Activated T-helper 2 cell treated with anti-CD3 and anti-CD28 coated beads, Interferon-gamma antibody, Interleukin-2, Interleukin-4, amounts not matched to agents 10 μg/mL and 5 μg/mL and 100 μg/mL, durations not matched to agents 14 hours and 24 hours and 36 hours (primary cell): ENCODE data around the gene PDIA5. TPM values are rescaled to one million over a fixed set of nuclear protein-coding genes. Genes with fewer than 3 reads are reported as not detected.

ENCODE experiments used
- DNase-seq: peaks from one replicate; pipeline ENCODE4 v3.0.0; 2021; ENCODE audit warnings: low spot score
- H3K27ac Mint-ChIP-seq: one replicate; pipeline ENCODE4 v1.8.0; 2021; ENCODE audit warnings: mixed read lengths
- H3K27me3 Mint-ChIP-seq: one replicate; pipeline ENCODE4 v1.8.0; 2021; ENCODE audit warnings: low read depth, mixed read lengths
- H3K36me3 Mint-ChIP-seq: one replicate; pipeline ENCODE4 v1.8.0; 2021; ENCODE audit warnings: low read depth, mixed read lengths
- H3K4me1 Mint-ChIP-seq: one replicate; pipeline ENCODE4 v1.8.0; 2021; ENCODE audit warnings: low read depth, mixed read lengths
- H3K4me3 Mint-ChIP-seq: one replicate; pipeline ENCODE4 v1.8.0; 2021; ENCODE audit warnings: low read depth, mild to moderate bottlenecking, moderate library complexity, mixed read lengths
- H3K9me3 Mint-ChIP-seq: one replicate; pipeline ENCODE4 v1.8.0; 2021; ENCODE audit warnings: mixed read lengths
- intact Hi-C: fragments of 100-400 bp; cut with micrococcal nuclease; formaldehyde crosslinking; loops from one replicate; pipeline ENCODE4 v1.15.1; 2023
- total RNA-seq: library from RNA; stranded (reverse); gene quantifications from 2 replicates; pipeline ENCODE4 v1.2.3, GENCODE V29; 2022

Gene PDIA5
- total RNA-seq, 1 donor from 2014 or later, result 32.3 TPM

DNA sequence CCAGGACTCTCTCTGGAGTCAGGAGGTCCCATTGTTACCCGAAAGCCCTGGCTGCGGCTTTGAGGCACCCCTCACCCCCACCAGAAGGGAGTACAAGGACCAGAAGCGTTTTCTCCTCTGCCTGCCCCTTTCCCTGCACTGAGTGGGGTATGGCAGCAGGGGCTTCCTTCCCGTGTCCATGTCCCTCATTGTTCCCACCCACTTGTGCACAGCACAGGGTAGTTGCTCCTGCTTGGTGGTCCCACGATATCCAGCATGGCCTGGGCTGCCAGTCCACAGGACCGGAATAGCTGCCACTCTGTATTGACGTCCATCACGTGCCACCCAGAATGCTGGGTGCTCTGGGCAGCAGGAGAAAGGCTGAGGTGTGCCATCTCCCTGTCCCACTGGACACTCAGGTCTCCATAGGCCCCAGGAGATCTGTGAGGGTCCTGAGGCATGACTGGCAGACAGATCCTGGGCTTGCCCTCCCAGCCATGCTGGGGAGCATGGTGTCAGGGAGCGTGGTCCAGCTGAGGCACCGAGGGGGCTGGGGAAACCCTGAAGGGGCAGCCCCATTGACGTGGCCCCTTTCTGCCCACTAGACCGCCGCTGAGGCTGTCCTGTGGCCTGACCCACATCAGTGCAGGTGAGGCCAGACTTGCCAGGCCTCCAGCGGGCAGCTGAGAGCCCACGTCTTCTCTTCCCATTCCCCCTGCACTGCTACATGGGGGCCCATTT lies 89.6 kb downstream of the PDIA5 start:
- H3K27me3 Mint-ChIP-seq, result no peaks in the 10 kb centered on the region
- H3K4me3 Mint-ChIP-seq, result no peak overlapping the region
- no peak overlapping the region for H3K27ac Mint-ChIP-seq
- peaks cover 20% of the 10 kb centered on the region for H3K36me3 Mint-ChIP-seq
- no peak for DNase-seq
- intact Hi-C loops, result loop anchor here (5.0 kb wide), 1 partner anchor 106 kb away; no protein-coding TSS in a partner anchor
- no peaks in the 10 kb centered on the region for H3K4me1 Mint-ChIP-seq
- peaks cover 4% of the 10 kb centered on the region for H3K9me3 Mint-ChIP-seq

GRCh38 chr3:123157209-123157597 lies 90.4 kb downstream of the PDIA5 start:
- Mint-ChIP-seq H3K27ac (no peak overlapping the region), H3K36me3 (peaks cover 14% of the 10 kb centered on the region), H3K9me3 (no peaks in the 10 kb centered on the region), H3K4me3 (no peak overlapping the region), H3K4me1 (no peaks in the 10 kb centered on the region), H3K27me3 (no peaks in the 10 kb centered on the region)
- intact Hi-C loops, result loop anchor here (5.0 kb wide), 1 partner anchor 105 kb away; no protein-coding TSS in a partner anchor
- no peak for DNase-seq

- Mint-ChIP-seq H3K9me3 (no peaks in the 10 kb centered on the region), H3K36me3 (peaks cover 11% of the 10 kb centered on the region), H3K27ac (no peak overlapping the region), H3K27me3 (no peaks in the 10 kb centered on the region), H3K4me3 (no peak overlapping the region), H3K4me1 (no peaks in the 10 kb centered on the region)
- DNase-seq, result no peak
- intact Hi-C loops, result loop anchor here (5.0 kb wide), 1 partner anchor 105 kb away; no protein-coding TSS in a partner anchor
Measured at GRCh38 chr3:123157598-123158287, 90.9 kb downstream of the PDIA5 start.

DNA sequence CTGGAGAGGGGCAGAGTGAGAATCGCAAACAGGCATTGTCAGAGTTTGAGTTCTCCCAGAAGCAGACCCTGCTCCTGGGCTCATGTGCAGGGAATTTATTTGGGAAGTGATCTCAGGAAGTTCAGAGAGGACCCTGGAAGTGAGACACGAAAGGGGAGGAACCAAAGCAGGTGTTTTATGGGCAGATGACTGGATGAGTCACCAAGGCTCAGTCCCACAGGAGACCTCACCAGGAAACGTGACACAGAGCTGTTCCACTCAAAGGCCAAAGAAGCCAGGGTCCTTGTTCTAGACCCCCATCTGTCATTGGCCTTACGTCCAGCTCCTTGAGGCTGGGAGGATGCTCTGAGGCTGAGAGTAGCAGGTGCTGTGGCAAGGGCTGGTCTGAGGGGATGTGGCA lies 91.5 kb downstream of the PDIA5 start:
- H3K4me1 Mint-ChIP-seq, result no peaks in the 10 kb centered on the region
- no peak for DNase-seq
- H3K9me3 Mint-ChIP-seq, result no peaks in the 10 kb centered on the region
- H3K27me3 Mint-ChIP-seq, result no peaks in the 10 kb centered on the region
- intact Hi-C loops, result loop anchor here (5.0 kb wide), 1 partner anchor 104 kb away; no protein-coding TSS in a partner anchor
- no peak overlapping the region for H3K27ac Mint-ChIP-seq
- H3K4me3 Mint-ChIP-seq, result no peak overlapping the region
- peaks cover 7% of the 10 kb centered on the region for H3K36me3 Mint-ChIP-seq

- Mint-ChIP-seq H3K27me3 (no peaks in the 10 kb centered on the region), H3K36me3 (peaks cover 11% of the 10 kb centered on the region), H3K9me3 (no peaks in the 10 kb centered on the region), H3K4me1 (no peaks in the 10 kb centered on the region), H3K27ac (no peak overlapping the region), H3K4me3 (no peak overlapping the region)
- intact Hi-C loops, result loop anchor here (5.0 kb wide), 1 partner anchor 103 kb away; no protein-coding TSS in a partner anchor
- DNase-seq, result no peak
Measured at GRCh38 chr3:123158899-123159390, 92.1 kb downstream of the PDIA5 start.

GRCh38 chr3:123159926-123160635 lies 93.3 kb downstream of the PDIA5 start:
- intact Hi-C loops, result loop anchor here (5.0 kb wide), 1 partner anchor 102 kb away; no protein-coding TSS in a partner anchor
- Mint-ChIP-seq H3K27ac (no peak overlapping the region), H3K4me1 (no peaks in the 10 kb centered on the region), H3K4me3 (no peak overlapping the region), H3K36me3 (peaks cover 20% of the 10 kb centered on the region), H3K27me3 (no peaks in the 10 kb centered on the region), H3K9me3 (peaks cover 4% of the 10 kb centered on the region)
- no peak for DNase-seq

- Mint-ChIP-seq H3K4me1 (no peaks in the 10 kb centered on the region), H3K9me3 (peaks cover 5% of the 10 kb centered on the region), H3K27me3 (no peaks in the 10 kb centered on the region), H3K27ac (no peak overlapping the region), H3K36me3 (peaks cover 22% of the 10 kb centered on the region), H3K4me3 (no peak overlapping the region)
- DNase-seq, result no peak
- intact Hi-C loops, result no loop called here
Measured at GRCh38 chr3:123161167-123161566, 94.3 kb downstream of the PDIA5 start.

DNA sequence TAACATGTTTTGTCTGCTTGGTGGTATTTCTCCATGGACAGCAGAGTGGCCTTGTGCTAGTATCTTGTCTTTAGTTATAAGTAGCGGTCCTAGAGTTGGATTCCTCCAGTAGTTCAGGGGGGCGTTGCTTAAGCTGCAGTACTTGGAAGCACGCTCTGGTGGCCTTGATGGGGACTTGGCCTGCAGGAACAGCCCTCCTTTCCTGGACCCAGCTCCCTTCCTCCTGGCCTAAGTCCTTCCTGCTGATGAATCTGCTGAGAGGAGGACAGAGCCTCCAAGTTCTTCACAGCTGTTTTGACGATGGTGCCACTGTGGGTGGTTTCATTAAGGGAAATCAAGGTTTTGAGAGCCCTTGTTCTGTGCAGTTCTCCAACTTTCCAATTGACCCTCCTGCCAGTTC lies 96.3 kb downstream of the PDIA5 start:
- intact Hi-C loops, result no loop called here
- Mint-ChIP-seq H3K27me3 (no peaks in the 10 kb centered on the region), H3K4me1 (no peaks in the 10 kb centered on the region), H3K27ac (no peak overlapping the region), H3K9me3 (peaks cover 10% of the 10 kb centered on the region), H3K36me3 (peaks cover 32% of the 10 kb centered on the region), H3K4me3 (no peak overlapping the region)
- no peak for DNase-seq

DNA sequence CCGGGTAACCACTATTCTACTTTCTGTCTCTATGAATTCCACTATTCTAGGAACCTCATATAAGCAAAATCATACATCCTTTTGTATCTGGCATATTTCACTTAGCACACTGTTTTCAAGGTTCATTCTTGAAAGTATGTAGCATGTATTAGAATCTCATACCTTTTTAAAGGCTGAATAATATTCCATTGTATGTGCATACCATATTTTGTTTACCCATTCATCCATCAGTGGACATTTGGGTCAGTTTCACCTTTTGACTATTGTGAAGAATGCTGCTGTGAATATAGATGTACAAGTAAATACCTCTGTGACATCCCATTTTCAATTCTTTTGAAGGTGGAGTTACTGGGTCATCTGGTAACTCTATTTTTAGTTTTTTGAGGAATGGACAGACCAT lies 98.3 kb downstream of the PDIA5 start:
- no peak for DNase-seq
- H3K4me3 Mint-ChIP-seq, result no peak overlapping the region
- peaks cover 32% of the 10 kb centered on the region for H3K36me3 Mint-ChIP-seq
- H3K27ac Mint-ChIP-seq, result no peak overlapping the region
- H3K9me3 Mint-ChIP-seq, result peaks cover 10% of the 10 kb centered on the region
- no peaks in the 10 kb centered on the region for H3K27me3 Mint-ChIP-seq
- intact Hi-C loops, result no loop called here
- no peaks in the 10 kb centered on the region for H3K4me1 Mint-ChIP-seq

GRCh38 chr3:123167686-123168085 lies 100.9 kb downstream of the PDIA5 start:
- no peaks in the 10 kb centered on the region for H3K27me3 Mint-ChIP-seq
- intact Hi-C loops, result no loop called here
- no peak for DNase-seq
- H3K4me3 Mint-ChIP-seq, result no peak overlapping the region
- H3K4me1 Mint-ChIP-seq, result no peaks in the 10 kb centered on the region
- peaks cover 10% of the 10 kb centered on the region for H3K9me3 Mint-ChIP-seq
- peaks cover 28% of the 10 kb centered on the region for H3K36me3 Mint-ChIP-seq
- H3K27ac Mint-ChIP-seq, result no peak overlapping the region

GRCh38 chr3:123168122-123168521 lies 101.3 kb downstream of the PDIA5 start:
- peaks cover 10% of the 10 kb centered on the region for H3K9me3 Mint-ChIP-seq
- intact Hi-C loops, result no loop called here
- DNase-seq, result no peak
- H3K27me3 Mint-ChIP-seq, result no peaks in the 10 kb centered on the region
- no peak overlapping the region for H3K4me3 Mint-ChIP-seq
- no peak overlapping the region for H3K27ac Mint-ChIP-seq
- peaks cover 28% of the 10 kb centered on the region for H3K36me3 Mint-ChIP-seq
- H3K4me1 Mint-ChIP-seq, result no peaks in the 10 kb centered on the region

GRCh38 chr3:123168605-123169004 lies 101.8 kb downstream of the PDIA5 start:
- Mint-ChIP-seq H3K4me1 (no peaks in the 10 kb centered on the region), H3K27ac (no peak overlapping the region), H3K9me3 (peaks cover 10% of the 10 kb centered on the region), H3K4me3 (no peak overlapping the region), H3K36me3 (peaks cover 27% of the 10 kb centered on the region), H3K27me3 (no peaks in the 10 kb centered on the region)
- no peak for DNase-seq
- intact Hi-C loops, result no loop called here
